CD4-positive, alpha-beta T cell (primary cell): ENCODE results near the gene AP1S3. TPM values are rescaled to one million over a fixed set of nuclear protein-coding genes. Genes with fewer than 3 reads are reported as not detected.

Source experiments
- ATAC-seq: fragments of 200-7000 bp; cut with Tn5 transposase; one replicate; pipeline ENCODE4 v1.10.0; 2022; ENCODE audit warnings: mild to moderate bottlenecking; ENCODE audit not compliant: poor library complexity
- CTCF ChIA-PET: fragments of 350-600 bp; sonication (Branson Sonifier 250); formaldehyde crosslinking; loops from one replicate; lab custom pipeline; 2021; ENCODE audit warnings: antibody characterized with exemption, inconsistent platforms; lab: Charles Lee
- POLR2A ChIA-PET: fragments of 350-600 bp; sonication (Branson Sonifier 250); formaldehyde crosslinking; loops from one replicate; lab custom pipeline; 2021; ENCODE audit warnings: antibody characterized with exemption, inconsistent platforms; lab: Charles Lee
- DNase-seq, 14 experiments: peaks; one replicate each; pipeline ENCODE4 v3.0.0-alpha.2; 2013 to 2020; ENCODE audit warnings: mixed read lengths in 2 of 14
- H3K27ac ChIP-seq, 2 donors: one replicate each; pipeline versions ENCODE4 v1.5.1 to v1.7.0; 2013; ENCODE audit warnings: low read length in 2 of 2, low read depth in 1 of 2, mild to moderate bottlenecking in 1 of 2
- H3K27me3 ChIP-seq, 2 experiments: 1 replicate in 1 of 2; 2 replicates in 1 of 2; pipeline versions ENCODE4 v1.6.1 to v1.7.0; 2013; ENCODE audit warnings: low read length in 2 of 2, control low read depth in 1 of 2, mild to moderate bottlenecking in 1 of 2, moderate library complexity in 1 of 2; ENCODE audit not compliant: insufficient read depth in 2 of 2, control insufficient read depth in 1 of 2
- H3K36me3 ChIP-seq: one replicate; pipeline ENCODE4 v1.6.1; 2013; ENCODE audit warnings: low read length, control low read depth; ENCODE audit not compliant: insufficient read depth
- H3K4me1 ChIP-seq: one replicate; pipeline ENCODE4 v1.6.1; 2013; ENCODE audit warnings: low read length, control low read depth; ENCODE audit not compliant: insufficient read depth
- H3K4me3 ChIP-seq: one replicate; pipeline ENCODE4 v1.5.1; 2013; ENCODE audit warnings: mild to moderate bottlenecking, low read length, moderate library complexity
- H3K9me3 ChIP-seq, 2 experiments: 1 replicate in 1 of 2; 2 replicates in 1 of 2; pipeline versions ENCODE4 v1.6.1 to v1.7.0; 2013; ENCODE audit warnings: low read length in 2 of 2, mild to moderate bottlenecking in 2 of 2, control low read depth in 1 of 2, moderate library complexity in 1 of 2; ENCODE audit not compliant: control insufficient read depth in 1 of 2, insufficient read depth in 1 of 2
- H3K27ac Mint-ChIP-seq: one replicate; pipeline ENCODE4 v1.8.0; 2020; ENCODE audit warnings: mixed read lengths
- H3K27me3 Mint-ChIP-seq: one replicate; pipeline ENCODE4 v1.8.0; 2021; ENCODE audit warnings: mixed read lengths
- H3K36me3 Mint-ChIP-seq: one replicate; pipeline ENCODE4 v1.8.0; 2021; ENCODE audit warnings: low read depth, mixed read lengths
- H3K4me1 Mint-ChIP-seq: one replicate; pipeline ENCODE4 v1.8.0; 2021; ENCODE audit warnings: low read depth, mixed read lengths
- H3K4me3 Mint-ChIP-seq: one replicate; pipeline ENCODE4 v1.8.0; 2020; ENCODE audit warnings: mild to moderate bottlenecking, mixed read lengths
- H3K9me3 Mint-ChIP-seq: one replicate; pipeline ENCODE4 v1.8.0; 2020; ENCODE audit warnings: mixed read lengths
- CTCF ChIP-seq: fragments of 200-600 bp; IDR thresholded peaks from one replicate; pipeline ENCODE4 v1.8.0; 2022; ENCODE audit warnings: antibody characterized with exemption, mild to moderate bottlenecking
- intact Hi-C, 2 experiments: fragments of 100-400 bp; cut with DNase I in 1 of 2; cut with micrococcal nuclease in 1 of 2; formaldehyde crosslinking; loops; one replicate each; pipeline versions ENCODE4 v1.15.1 to v1.9.0; 2023 to 2025; cut with DNase I, micrococcal nuclease
- total RNA-seq, 174 experiments: library from RNA in 2 of 174; stranded (reverse) in 2 of 174; gene quantifications; one replicate each; pipeline ENCODE4 v1.2.3 and lab custom pipeline; 2021 to 2026

The AP1S3 gene
- total RNA-seq, 2 experiments from 2014 or later: 0.50 to 0.71 TPM

GRCh38 chr2:223722226-223722625 is 115.2 kb downstream of the AP1S3 start:
- Mint-ChIP-seq H3K27me3 (peaks cover 11% of the 10 kb centered on the region), H3K4me3 (no peak overlapping the region), H3K36me3 (no peaks in the 10 kb centered on the region), H3K9me3 (peaks cover 8% of the 10 kb centered on the region), H3K4me1 (no peaks in the 10 kb centered on the region), H3K27ac (no peak overlapping the region)
- intact Hi-C loops: no loop called here
- ATAC-seq: no peak
- CTCF ChIA-PET: no interaction called here
- H3K27ac ChIP-seq: no peak overlapping the region
- H3K4me1 ChIP-seq: no peaks in the 10 kb centered on the region
- H3K27me3 ChIP-seq: peaks cover 0 to 6% of the 10 kb centered on the region in 2 experiments
- H3K9me3 ChIP-seq: no peaks in the 10 kb centered on the region
- TF ChIP-seq CTCF: no peak
- no peak for DNase-seq
- POLR2A ChIA-PET: no interaction called here
- no peaks in the 10 kb centered on the region for H3K36me3 ChIP-seq
- H3K4me3 ChIP-seq: no peak overlapping the region

- no peaks in the 10 kb centered on the region for H3K4me1 ChIP-seq
- H3K36me3 ChIP-seq: no peaks in the 10 kb centered on the region
- H3K27me3 ChIP-seq: peaks cover 0 to 6% of the 10 kb centered on the region in 2 experiments
- POLR2A ChIA-PET: no interaction called here
- intact Hi-C loops: no loop called here
- no peak for TF ChIP-seq CTCF
- DNase-seq: no peak
- Mint-ChIP-seq H3K27ac (no peak overlapping the region), H3K4me1 (no peaks in the 10 kb centered on the region), H3K36me3 (no peaks in the 10 kb centered on the region), H3K27me3 (peaks cover 11% of the 10 kb centered on the region), H3K9me3 (peaks cover 8% of the 10 kb centered on the region), H3K4me3 (no peak overlapping the region)
- no peak overlapping the region for H3K27ac ChIP-seq
- H3K9me3 ChIP-seq: no peaks in the 10 kb centered on the region
- ATAC-seq: no peak
- CTCF ChIA-PET: no interaction called here
- H3K4me3 ChIP-seq: no peak overlapping the region
Observed at GRCh38 chr2:223721746-223722145, 115.6 kb downstream of the AP1S3 start.

GRCh38 chr2:223720367-223720766 is 117.0 kb downstream of the AP1S3 start:
- Mint-ChIP-seq H3K27ac (no peak overlapping the region), H3K4me3 (no peak overlapping the region), H3K27me3 (peaks cover 11% of the 10 kb centered on the region), H3K36me3 (no peaks in the 10 kb centered on the region), H3K9me3 (peaks cover 8% of the 10 kb centered on the region), H3K4me1 (no peaks in the 10 kb centered on the region)
- Histone ChIP-seq H3K9me3 (peaks cover 0 to 3% of the 10 kb centered on the region in 2 experiments), H3K27me3 (peaks cover 0 to 6% of the 10 kb centered on the region in 2 experiments), H3K4me1 (no peaks in the 10 kb centered on the region), H3K36me3 (no peaks in the 10 kb centered on the region), H3K27ac (no peak overlapping the region), H3K4me3 (no peak overlapping the region)
- intact Hi-C loops: no loop called here
- ATAC-seq (no peak), DNase-seq (no peak)
- CTCF ChIA-PET: no interaction called here
- TF ChIP-seq CTCF: no peak
- POLR2A ChIA-PET: no interaction called here
